HepG2 (cell line): ENCODE data around the gene INHBB. TPM values are rescaled to one million over a fixed set of nuclear protein-coding genes. Genes with fewer than 3 reads are reported as not detected.

ENCODE experiments used
- ATAC-seq: fragments of 200-7000 bp; cut with Tn5 transposase; 3 replicates; pipeline ENCODE4 v1.9.1; 2020; ENCODE audit warnings: mild to moderate bottlenecking, moderate library complexity
- BruUV-seq: library from RNA; stranded (reverse); fragments of 400-500 nt; replicated peaks from 2 replicates; lab custom pipeline; 2021; lab: Mats Ljungman, UMichigan
- CTCF ChIA-PET: fragments of 300-600 bp; formaldehyde crosslinking; extraction: SDS; loops from one replicate; lab custom pipeline; 2021; ENCODE audit warnings: low total read pairs, inconsistent platforms, low intra/inter-chr PET ratio; lab: Yijun Ruan, JAX
- POLR2A ChIA-PET: fragments of 350-600 bp; sonication (Branson Sonifier 250); formaldehyde crosslinking; loops from one replicate; lab custom pipeline; 2020; ENCODE audit warnings: antibody characterized with exemption, inconsistent platforms; lab: Yijun Ruan, JAX
- DNase-seq: peaks from one replicate; pipeline ENCODE4 v3.0.0-alpha.2; 2015; ENCODE audit warnings: low spot score
- FAIRE-seq: peaks from 3 replicates; lab custom pipeline; 2011; peaks lifted over from hg19 to GRCh38; lab: Jason Lieb, UNC
- H2AFZ ChIP-seq: one replicate; pipeline ENCODE4 v1.6.1; 2011; ENCODE audit warnings: low read length, inconsistent platforms
- H3K27ac ChIP-seq: fragments of 300-600 bp; 3 replicates; pipeline ENCODE4 v1.8.0; 2011; ENCODE audit warnings: mixed run types, mild to moderate bottlenecking, mixed read lengths, low read length, inconsistent platforms; ENCODE audit not compliant: insufficient read depth; ENCODE audit errors: extremely low read length
- H3K27me3 ChIP-seq, 2 experiments: fragments of 200-600 bp in 1 of 2; 2 replicates in 1 of 2; 3 replicates in 1 of 2; pipeline versions ENCODE4 v1.6.0 to v1.8.0; 2011; ENCODE audit warnings: low read length in 2 of 2, mild to moderate bottlenecking in 2 of 2, moderate library complexity in 2 of 2, inconsistent platforms in 1 of 2; ENCODE audit not compliant: insufficient read depth in 2 of 2, control insufficient read depth in 1 of 2
- H3K36me3 ChIP-seq, 2 experiments: fragments of 200-600 bp in 1 of 2; replicated peaks in 1 of 2; 2 replicates in 1 of 2; 3 replicates in 1 of 2; pipeline versions ENCODE4 v1.5.1 to v1.8.0; 2011; ENCODE audit warnings: low read length in 2 of 2, inconsistent platforms in 1 of 2; ENCODE audit not compliant: insufficient read depth in 2 of 2, control insufficient read depth in 1 of 2
- H3K4me1 ChIP-seq: 2 replicates; pipeline ENCODE4 v1.5.1; 2012; ENCODE audit warnings: low read length, inconsistent platforms; ENCODE audit not compliant: insufficient read depth
- H3K4me2 ChIP-seq: 2 replicates; pipeline ENCODE4 v1.6.0; 2011; ENCODE audit warnings: low read depth, low read length, inconsistent platforms
- H3K4me3 ChIP-seq, 3 experiments: fragments of 200-600 bp in 1 of 3; sonication (generic), shearing (Covaris generic) in 1 of 3; replicated peaks in 1 of 3; 2 replicates each; pipeline ENCODE4 v1.5.1; 2011 to 2016; ENCODE audit warnings: low read length in 3 of 3, inconsistent platforms in 2 of 3, low read depth in 2 of 3, mild to moderate bottlenecking in 2 of 3, control low read depth in 1 of 3, mixed read lengths in 1 of 3; ENCODE audit not compliant: insufficient read depth in 1 of 3
- H3K79me2 ChIP-seq: one replicate; pipeline ENCODE4 v1.6.1; 2011; ENCODE audit warnings: low read length, inconsistent platforms; ENCODE audit not compliant: insufficient read depth
- H3K9ac ChIP-seq: 2 replicates; pipeline ENCODE4 v1.6.0; 2011; ENCODE audit warnings: mild to moderate bottlenecking, low read depth, low read length, inconsistent platforms; ENCODE audit not compliant: insufficient read depth
- H3K9me3 ChIP-seq: 2 replicates; pipeline ENCODE4 v1.5.1; 2012; ENCODE audit warnings: mild to moderate bottlenecking, low read length
- H4K20me1 ChIP-seq: 2 replicates; pipeline ENCODE4 v1.6.0; 2011; ENCODE audit warnings: inconsistent platforms, mild to moderate bottlenecking, low read length, moderate library complexity; ENCODE audit not compliant: insufficient read depth
- AKNA ChIP-seq: sonication (generic); formaldehyde crosslinking; IDR thresholded peaks from 2 replicates; pipeline ENCODE4 v1.4.0; 2020; ENCODE audit warnings: missing genetic modification reagents, borderline replicate concordance
- EZH2 ChIP-seq: conservative IDR thresholded peaks from 2 replicates; pipeline ENCODE4 v1.6.1; 2012; ENCODE audit warnings: mild to moderate bottlenecking, low read depth, low read length, moderate library complexity
- MXD1 ChIP-seq: sonication (generic); formaldehyde crosslinking; IDR thresholded peaks from 2 replicates; pipeline ENCODE4 v1.4.0; 2020; ENCODE audit warnings: mild to moderate bottlenecking, missing genetic modification reagents
- NR2F6 ChIP-seq, 2 experiments: IDR thresholded peaks; 2 replicates each; pipeline ENCODE4 v1.6.1; 2016; ENCODE audit warnings: antibody characterized with exemption in 1 of 2, mild to moderate bottlenecking in 1 of 2
- ZNF34 ChIP-seq: sonication (generic); formaldehyde crosslinking; IDR thresholded peaks from 2 replicates; pipeline ENCODE4 v1.4.0; 2020; ENCODE audit warnings: mild to moderate bottlenecking, missing genetic modification reagents, borderline replicate concordance
- WGBS: methylation state at CpG from one replicate; pipeline ENCODE4 v1.1.6; 2017; ENCODE audit warnings: low lambda C conversion rate; 5-methylcytosine and 5-hydroxymethylcytosine counted together
- in situ Hi-C: cut with HindIII; loops from 2 replicates; pipeline ENCODE4 v1.10.0; 2017; ENCODE audit warnings: low pct_unique_long_range_greater_than_20kb; ENCODE audit not compliant: extremely low pct_ligation_motif_present
- intact Hi-C: fragments of 100-400 bp; cut with micrococcal nuclease; formaldehyde crosslinking; loops from one replicate; pipeline ENCODE4 v1.10.0; 2022; ENCODE audit not compliant: unreplicated experiment
- polyA plus RNA-seq, 8 experiments: library from polyadenylated mRNA; depleted of rRNA in 3 of 8; stranded (reverse) in 7 of 8; unstranded in 1 of 8; fragments of >200 nt; fragmentation: Illumina TruSeq in 4 of 8; extraction: Trizol in 4 of 8; gene quantifications; 2 replicates each; pipeline versions ENCODE4 v1.2.1 to v1.2.3, GENCODE V29; 2011 to 2016; ENCODE audit warnings: low read depth in 4 of 8, missing spikeins in 1 of 8, mixed read lengths in 1 of 8; ENCODE audit not compliant: insufficient read depth in 1 of 8
- total RNA-seq, 5 experiments: library from RNA; depleted of rRNA; stranded (reverse); fragments of >200 nt; fragmentation: Illumina TruSeq; extraction: Trizol; gene quantifications; 2 replicates each; pipeline ENCODE4 v1.2.3, GENCODE V29; 2016; ENCODE audit warnings: low read depth in 1 of 5
- TF ChIP-seq, protein P1 (sequence below): sonication (generic); IDR thresholded peaks from 2 replicates; pipeline ENCODE4 v1.6.1; 2016; ENCODE audit warnings: low read depth, borderline replicate concordance
- TF ChIP-seq, protein P2 (sequence below): sonication (generic); formaldehyde crosslinking; IDR thresholded peaks from 2 replicates; pipeline ENCODE4 v1.5.0; 2020; ENCODE audit warnings: mild to moderate bottlenecking, missing genetic modification reagents
- TF ChIP-seq, protein P3 (sequence below): fragments of 450-650 bp; IDR thresholded peaks from 2 replicates; pipeline ENCODE4 v1.6.1; 2016

Gene INHBB
- total and polyA plus RNA-seq, 2 of the 13 experiments (the other 11 are each of a cell fraction or from before 2014, with no cell fraction given): 0.20 to 1.7 TPM

GRCh38 chr2:120334068-120334467, 11.9 kb upstream of the INHBB start (continued):
- TF ChIP-seq AKNA: no peak
- TF ChIP-seq, protein P1, sequence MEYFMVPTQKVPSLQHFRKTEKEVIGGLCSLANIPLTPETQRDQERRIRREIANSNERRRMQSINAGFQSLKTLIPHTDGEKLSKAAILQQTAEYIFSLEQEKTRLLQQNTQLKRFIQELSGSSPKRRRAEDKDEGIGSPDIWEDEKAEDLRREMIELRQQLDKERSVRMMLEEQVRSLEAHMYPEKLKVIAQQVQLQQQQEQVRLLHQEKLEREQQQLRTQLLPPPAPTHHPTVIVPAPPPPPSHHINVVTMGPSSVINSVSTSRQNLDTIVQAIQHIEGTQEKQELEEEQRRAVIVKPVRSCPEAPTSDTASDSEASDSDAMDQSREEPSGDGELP: no peak
- TF ChIP-seq, all 625 proteins: peak for 0

GRCh38 chr2:120336749-120337148, 9.2 kb upstream of the INHBB start:
- H2AFZ ChIP-seq: no peak overlapping the region
- no peak for DNase-seq
- H3K79me2 ChIP-seq: no peaks in the 10 kb centered on the region
- ChIA-PET CTCF (no interaction called here), POLR2A (no interaction called here)
- no TSS peak for BruUV-seq
- no peak overlapping the region for H3K4me2 ChIP-seq
- in situ Hi-C loops: loop anchor here (10.0 kb wide), 1 partner anchor 738 kb away; no protein-coding TSS in a partner anchor
- no peaks in the 10 kb centered on the region for H4K20me1 ChIP-seq
- no peak overlapping the region for H3K27ac ChIP-seq
- no peaks in the 10 kb centered on the region for H3K9me3 ChIP-seq
- no peaks in the 10 kb centered on the region for H3K36me3 ChIP-seq
- no peak overlapping the region for H3K9ac ChIP-seq
- WGBS: 23% methylated on average over 8 of the region's 8 CpGs
- peaks cover 8% of the 10 kb centered on the region for H3K4me1 ChIP-seq
- intact Hi-C loops: no loop called here
- FAIRE-seq: no peak
- H3K4me3 ChIP-seq: no peak overlapping the region
- peak; percentile 49; the same call in 2 of the 3 replicates for ATAC-seq
- peaks cover 10 to 78% of the 10 kb centered on the region in 2 experiments; a peak in 4 of 5 replicates for H3K27me3 ChIP-seq
- TF ChIP-seq NR2F6 (IDR thresholded peaks at IDR 0.05) (no peak), NR2F6 (CRISPR knock-in tag; IDR thresholded peaks at IDR 0.05) (no peak), ZNF34 (no peak), EZH2 (no peak), MXD1 (CRISPR knock-in tag) (no peak)
- TF ChIP-seq, protein P2, sequence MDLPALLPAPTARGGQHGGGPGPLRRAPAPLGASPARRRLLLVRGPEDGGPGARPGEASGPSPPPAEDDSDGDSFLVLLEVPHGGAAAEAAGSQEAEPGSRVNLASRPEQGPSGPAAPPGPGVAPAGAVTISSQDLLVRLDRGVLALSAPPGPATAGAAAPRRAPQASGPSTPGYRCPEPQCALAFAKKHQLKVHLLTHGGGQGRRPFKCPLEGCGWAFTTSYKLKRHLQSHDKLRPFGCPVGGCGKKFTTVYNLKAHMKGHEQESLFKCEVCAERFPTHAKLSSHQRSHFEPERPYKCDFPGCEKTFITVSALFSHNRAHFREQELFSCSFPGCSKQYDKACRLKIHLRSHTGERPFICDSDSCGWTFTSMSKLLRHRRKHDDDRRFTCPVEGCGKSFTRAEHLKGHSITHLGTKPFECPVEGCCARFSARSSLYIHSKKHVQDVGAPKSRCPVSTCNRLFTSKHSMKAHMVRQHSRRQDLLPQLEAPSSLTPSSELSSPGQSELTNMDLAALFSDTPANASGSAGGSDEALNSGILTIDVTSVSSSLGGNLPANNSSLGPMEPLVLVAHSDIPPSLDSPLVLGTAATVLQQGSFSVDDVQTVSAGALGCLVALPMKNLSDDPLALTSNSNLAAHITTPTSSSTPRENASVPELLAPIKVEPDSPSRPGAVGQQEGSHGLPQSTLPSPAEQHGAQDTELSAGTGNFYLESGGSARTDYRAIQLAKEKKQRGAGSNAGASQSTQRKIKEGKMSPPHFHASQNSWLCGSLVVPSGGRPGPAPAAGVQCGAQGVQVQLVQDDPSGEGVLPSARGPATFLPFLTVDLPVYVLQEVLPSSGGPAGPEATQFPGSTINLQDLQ (CRISPR knock-in tag): no peak
- TF ChIP-seq, protein P3, sequence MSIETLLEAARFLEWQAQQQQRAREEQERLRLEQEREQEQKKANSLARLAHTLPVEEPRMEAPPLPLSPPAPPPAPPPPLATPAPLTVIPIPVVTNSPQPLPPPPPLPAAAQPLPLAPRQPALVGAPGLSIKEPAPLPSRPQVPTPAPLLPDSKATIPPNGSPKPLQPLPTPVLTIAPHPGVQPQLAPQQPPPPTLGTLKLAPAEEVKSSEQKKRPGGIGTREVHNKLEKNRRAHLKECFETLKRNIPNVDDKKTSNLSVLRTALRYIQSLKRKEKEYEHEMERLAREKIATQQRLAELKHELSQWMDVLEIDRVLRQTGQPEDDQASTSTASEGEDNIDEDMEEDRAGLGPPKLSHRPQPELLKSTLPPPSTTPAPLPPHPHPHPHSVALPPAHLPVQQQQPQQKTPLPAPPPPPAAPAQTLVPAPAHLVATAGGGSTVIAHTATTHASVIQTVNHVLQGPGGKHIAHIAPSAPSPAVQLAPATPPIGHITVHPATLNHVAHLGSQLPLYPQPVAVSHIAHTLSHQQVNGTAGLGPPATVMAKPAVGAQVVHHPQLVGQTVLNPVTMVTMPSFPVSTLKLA: no peak
